ENCODE data around the gene KIF12. TPM values are rescaled to one million over a fixed set of nuclear protein-coding genes. Genes with fewer than 3 reads are reported as not detected.

The KIF12 gene
- total RNA-seq, 4 donors from 2014 or later: 1.5 to 5.4 (median 2.7) TPM

GRCh38 chr9:114061292-114061691 is 37.8 kb downstream of the KIF12 start:
- Histone ChIP-seq H3K4me1 (no peaks in the 10 kb centered on the region), H3K4me3 (no peak overlapping the region), H3K27ac (no peak overlapping the region), H3K9me3 (no peaks in the 10 kb centered on the region), H3K27me3 (no peaks in the 10 kb centered on the region), H3K36me3 (no peaks in the 10 kb centered on the region)
- intact Hi-C loops (cut with DNase I; ENCODE audit: low total_unique reads): no loop called here
- TF ChIP-seq CTCF (IDR thresholded peaks at IDR 0.05) (no peak), POLR2A (IDR thresholded peaks at IDR 0.05) (no peak)
- no peak for DNase-seq

GRCh38 chr9:114060711-114061110 is 38.4 kb downstream of the KIF12 start:
- intact Hi-C loops (cut with DNase I; ENCODE audit: low total_unique reads): no loop called here

GRCh38 chr9:114060070-114060469 is 39.0 kb downstream of the KIF12 start:
- Histone ChIP-seq H3K27me3 (no peaks in the 10 kb centered on the region), H3K4me3 (no peak overlapping the region), H3K9me3 (no peaks in the 10 kb centered on the region), H3K4me1 (no peaks in the 10 kb centered on the region), H3K36me3 (no peaks in the 10 kb centered on the region), H3K27ac (no peak overlapping the region)
- intact Hi-C loops (cut with DNase I; ENCODE audit: low total_unique reads): no loop called here
- no peak for DNase-seq
- TF ChIP-seq POLR2A (IDR thresholded peaks at IDR 0.05) (no peak), CTCF (IDR thresholded peaks at IDR 0.05) (no peak)

More at GRCh38 chr9:114060711-114061110, 38.4 kb downstream of the KIF12 start:
- Histone ChIP-seq H3K9me3 (no peaks in the 10 kb centered on the region), H3K4me3 (no peak overlapping the region), H3K27me3 (no peaks in the 10 kb centered on the region), H3K4me1 (no peaks in the 10 kb centered on the region), H3K27ac (no peak overlapping the region), H3K36me3 (no peaks in the 10 kb centered on the region)
- no peak for DNase-seq
- TF ChIP-seq POLR2A (IDR thresholded peaks at IDR 0.05) (no peak), CTCF (IDR thresholded peaks at IDR 0.05) (no peak)

GRCh38 chr9:114059047-114059803 is 39.9 kb downstream of the KIF12 start:
- DNase-seq: no peak
- no peak overlapping the region for H3K4me3 ChIP-seq
- no peak for TF ChIP-seq POLR2A (IDR thresholded peaks at IDR 0.05)
- TF ChIP-seq CTCF (IDR thresholded peaks at IDR 0.05): no peak
- no peaks in the 10 kb centered on the region for H3K9me3 ChIP-seq
- H3K4me1 ChIP-seq: no peaks in the 10 kb centered on the region
- H3K27me3 ChIP-seq: no peaks in the 10 kb centered on the region
- H3K36me3 ChIP-seq: no peaks in the 10 kb centered on the region
- intact Hi-C loops (cut with DNase I; ENCODE audit: low total_unique reads): no loop called here
- no peak overlapping the region for H3K27ac ChIP-seq

- Histone ChIP-seq H3K4me3 (no peak overlapping the region), H3K27ac (no peak overlapping the region), H3K36me3 (no peaks in the 10 kb centered on the region), H3K27me3 (no peaks in the 10 kb centered on the region), H3K4me1 (no peaks in the 10 kb centered on the region), H3K9me3 (no peaks in the 10 kb centered on the region)
- TF ChIP-seq CTCF (IDR thresholded peaks at IDR 0.05) (no peak), POLR2A (IDR thresholded peaks at IDR 0.05) (no peak)
- DNase-seq: no peak
- intact Hi-C loops (cut with DNase I; ENCODE audit: low total_unique reads): no loop called here
Observed at GRCh38 chr9:114058688-114059046, 40.4 kb downstream of the KIF12 start.
